GM23338 (cell line): Measurements from ENCODE around the gene NHLRC4.

Experiments
- EZH2 ChIP-seq: fragments of 200-600 bp; sonication (generic); IDR thresholded peaks from one replicate; pipeline ENCODE4 v1.8.0; 2017; ENCODE audit warnings: antibody characterized with exemption, mild to moderate bottlenecking, low read depth; ENCODE audit not compliant: unreplicated experiment
- JUNB ChIP-seq: IDR thresholded peaks from one replicate; pipeline ENCODE4 v1.6.1; 2016; ENCODE audit warnings: antibody characterized with exemption; ENCODE audit not compliant: unreplicated experiment
- POLR2AphosphoS5 ChIP-seq: IDR thresholded peaks from 2 replicates; pipeline ENCODE4 v1.6.1; 2016; ENCODE audit warnings: antibody characterized with exemption, low read depth
- ZNF331 ChIP-seq: fragments of 250-450 bp; sonication (Bioruptor Pico); IDR thresholded peaks from 2 replicates; pipeline ENCODE4 v1.5.0; 2020; ENCODE audit warnings: low read depth, mild to moderate bottlenecking, moderate library complexity
- ZNF462 ChIP-seq: fragments of 250-450 bp; sonication (Bioruptor Pico); IDR thresholded peaks from 2 replicates; pipeline ENCODE4 v1.5.0; 2020; ENCODE audit warnings: mild to moderate bottlenecking, moderate library complexity
- TF ChIP-seq, protein P1 (sequence below), 2 experiments: fragments of 200-600 bp in 1 of 2; sonication (generic) in 1 of 2; conservative IDR thresholded peaks; 2 replicates each; pipeline versions ENCODE4 v1.5.1 to v1.6.1; 2016 to 2017; ENCODE audit warnings: antibody characterized with exemption in 2 of 2, low read depth in 2 of 2, mild to moderate bottlenecking in 2 of 2, moderate library complexity in 1 of 2
- TF ChIP-seq, protein P2 (sequence below): IDR thresholded peaks from one replicate; pipeline ENCODE4 v1.6.1; 2018; ENCODE audit warnings: antibody characterized with exemption; ENCODE audit not compliant: unreplicated experiment

- TF ChIP-seq, protein P1, sequence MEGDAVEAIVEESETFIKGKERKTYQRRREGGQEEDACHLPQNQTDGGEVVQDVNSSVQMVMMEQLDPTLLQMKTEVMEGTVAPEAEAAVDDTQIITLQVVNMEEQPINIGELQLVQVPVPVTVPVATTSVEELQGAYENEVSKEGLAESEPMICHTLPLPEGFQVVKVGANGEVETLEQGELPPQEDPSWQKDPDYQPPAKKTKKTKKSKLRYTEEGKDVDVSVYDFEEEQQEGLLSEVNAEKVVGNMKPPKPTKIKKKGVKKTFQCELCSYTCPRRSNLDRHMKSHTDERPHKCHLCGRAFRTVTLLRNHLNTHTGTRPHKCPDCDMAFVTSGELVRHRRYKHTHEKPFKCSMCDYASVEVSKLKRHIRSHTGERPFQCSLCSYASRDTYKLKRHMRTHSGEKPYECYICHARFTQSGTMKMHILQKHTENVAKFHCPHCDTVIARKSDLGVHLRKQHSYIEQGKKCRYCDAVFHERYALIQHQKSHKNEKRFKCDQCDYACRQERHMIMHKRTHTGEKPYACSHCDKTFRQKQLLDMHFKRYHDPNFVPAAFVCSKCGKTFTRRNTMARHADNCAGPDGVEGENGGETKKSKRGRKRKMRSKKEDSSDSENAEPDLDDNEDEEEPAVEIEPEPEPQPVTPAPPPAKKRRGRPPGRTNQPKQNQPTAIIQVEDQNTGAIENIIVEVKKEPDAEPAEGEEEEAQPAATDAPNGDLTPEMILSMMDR (conservative IDR thresholded peaks at IDR 0.05; ENCODE audit: low read depth in 2 of 2): no peak
- TF ChIP-seq ZNF331 (CRISPR knock-in tag): no peak
- no peak for TF ChIP-seq EZH2
- TF ChIP-seq ZNF462: no peak
- no peak for TF ChIP-seq POLR2AphosphoS5
- no peak for TF ChIP-seq JUNB
- TF ChIP-seq, protein P2, sequence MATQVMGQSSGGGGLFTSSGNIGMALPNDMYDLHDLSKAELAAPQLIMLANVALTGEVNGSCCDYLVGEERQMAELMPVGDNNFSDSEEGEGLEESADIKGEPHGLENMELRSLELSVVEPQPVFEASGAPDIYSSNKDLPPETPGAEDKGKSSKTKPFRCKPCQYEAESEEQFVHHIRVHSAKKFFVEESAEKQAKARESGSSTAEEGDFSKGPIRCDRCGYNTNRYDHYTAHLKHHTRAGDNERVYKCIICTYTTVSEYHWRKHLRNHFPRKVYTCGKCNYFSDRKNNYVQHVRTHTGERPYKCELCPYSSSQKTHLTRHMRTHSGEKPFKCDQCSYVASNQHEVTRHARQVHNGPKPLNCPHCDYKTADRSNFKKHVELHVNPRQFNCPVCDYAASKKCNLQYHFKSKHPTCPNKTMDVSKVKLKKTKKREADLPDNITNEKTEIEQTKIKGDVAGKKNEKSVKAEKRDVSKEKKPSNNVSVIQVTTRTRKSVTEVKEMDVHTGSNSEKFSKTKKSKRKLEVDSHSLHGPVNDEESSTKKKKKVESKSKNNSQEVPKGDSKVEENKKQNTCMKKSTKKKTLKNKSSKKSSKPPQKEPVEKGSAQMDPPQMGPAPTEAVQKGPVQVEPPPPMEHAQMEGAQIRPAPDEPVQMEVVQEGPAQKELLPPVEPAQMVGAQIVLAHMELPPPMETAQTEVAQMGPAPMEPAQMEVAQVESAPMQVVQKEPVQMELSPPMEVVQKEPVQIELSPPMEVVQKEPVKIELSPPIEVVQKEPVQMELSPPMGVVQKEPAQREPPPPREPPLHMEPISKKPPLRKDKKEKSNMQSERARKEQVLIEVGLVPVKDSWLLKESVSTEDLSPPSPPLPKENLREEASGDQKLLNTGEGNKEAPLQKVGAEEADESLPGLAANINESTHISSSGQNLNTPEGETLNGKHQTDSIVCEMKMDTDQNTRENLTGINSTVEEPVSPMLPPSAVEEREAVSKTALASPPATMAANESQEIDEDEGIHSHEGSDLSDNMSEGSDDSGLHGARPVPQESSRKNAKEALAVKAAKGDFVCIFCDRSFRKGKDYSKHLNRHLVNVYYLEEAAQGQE: no peak
These were observed 18.2 kb upstream of the NHLRC4 start for GRCh38 chr16:548586-548985.
